PFSK-1 (cell line): ENCODE results near the gene NLRP5.

ENCODE experiments used
- FOXP2 ChIP-seq: optimal IDR thresholded peaks from 2 replicates; pipeline ENCODE3; 2011; ENCODE audit warnings: borderline replicate concordance, control low read depth, inconsistent platforms; ENCODE audit not compliant: insufficient read depth; ENCODE audit errors: extremely low read length, extremely low read depth
- POLR2AphosphoS5 ChIP-seq: IDR thresholded peaks from 2 replicates; pipeline ENCODE4 v1.6.1; 2012; ENCODE audit warnings: low read depth, mild to moderate bottlenecking, control low read depth, low read length, moderate library complexity
- SIN3A ChIP-seq: IDR thresholded peaks from 2 replicates; pipeline ENCODE4 v1.6.1; 2012; ENCODE audit warnings: mild to moderate bottlenecking, low read length, moderate library complexity, borderline replicate concordance; ENCODE audit not compliant: insufficient read depth
- TAF1 ChIP-seq: IDR thresholded peaks from 2 replicates; pipeline ENCODE4 v1.6.1; 2012; ENCODE audit warnings: low read length, control low read depth, borderline replicate concordance; ENCODE audit not compliant: insufficient read depth
- TF ChIP-seq, protein P1 (sequence below), 2 experiments: IDR thresholded peaks; 2 replicates each; pipeline versions ENCODE4 v1.6.1 to v1.8.0; 2011 to 2012; ENCODE audit warnings: low read depth in 2 of 2, low read length in 2 of 2, control low read depth in 1 of 2, inconsistent platforms in 1 of 2, mild to moderate bottlenecking in 1 of 2, moderate library complexity in 1 of 2; ENCODE audit not compliant: insufficient read depth in 1 of 2

DNA sequence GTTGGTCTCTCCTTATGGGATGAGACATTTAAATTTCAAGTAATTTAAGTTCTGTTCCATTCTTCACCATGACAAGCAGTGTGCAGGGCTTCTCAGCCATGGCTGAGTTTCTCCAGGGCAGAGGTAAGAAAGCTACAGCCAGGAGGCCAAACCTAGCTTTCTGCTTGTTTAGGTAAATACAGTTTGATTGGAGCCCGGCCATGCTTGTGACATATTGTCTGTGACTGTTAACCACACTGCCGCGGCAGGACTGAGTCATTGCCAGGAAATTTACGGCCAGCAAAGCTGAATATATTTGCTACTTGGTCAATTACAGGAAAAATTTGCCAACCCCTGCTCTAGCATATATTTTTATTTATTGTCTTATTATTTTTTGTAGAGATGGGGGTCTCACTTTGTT lies 28.2 kb upstream of the NLRP5 start:
- TF ChIP-seq POLR2AphosphoS5 (no peak), TAF1 (no peak), FOXP2 (no peak), SIN3A (no peak)
- TF ChIP-seq, protein P1, sequence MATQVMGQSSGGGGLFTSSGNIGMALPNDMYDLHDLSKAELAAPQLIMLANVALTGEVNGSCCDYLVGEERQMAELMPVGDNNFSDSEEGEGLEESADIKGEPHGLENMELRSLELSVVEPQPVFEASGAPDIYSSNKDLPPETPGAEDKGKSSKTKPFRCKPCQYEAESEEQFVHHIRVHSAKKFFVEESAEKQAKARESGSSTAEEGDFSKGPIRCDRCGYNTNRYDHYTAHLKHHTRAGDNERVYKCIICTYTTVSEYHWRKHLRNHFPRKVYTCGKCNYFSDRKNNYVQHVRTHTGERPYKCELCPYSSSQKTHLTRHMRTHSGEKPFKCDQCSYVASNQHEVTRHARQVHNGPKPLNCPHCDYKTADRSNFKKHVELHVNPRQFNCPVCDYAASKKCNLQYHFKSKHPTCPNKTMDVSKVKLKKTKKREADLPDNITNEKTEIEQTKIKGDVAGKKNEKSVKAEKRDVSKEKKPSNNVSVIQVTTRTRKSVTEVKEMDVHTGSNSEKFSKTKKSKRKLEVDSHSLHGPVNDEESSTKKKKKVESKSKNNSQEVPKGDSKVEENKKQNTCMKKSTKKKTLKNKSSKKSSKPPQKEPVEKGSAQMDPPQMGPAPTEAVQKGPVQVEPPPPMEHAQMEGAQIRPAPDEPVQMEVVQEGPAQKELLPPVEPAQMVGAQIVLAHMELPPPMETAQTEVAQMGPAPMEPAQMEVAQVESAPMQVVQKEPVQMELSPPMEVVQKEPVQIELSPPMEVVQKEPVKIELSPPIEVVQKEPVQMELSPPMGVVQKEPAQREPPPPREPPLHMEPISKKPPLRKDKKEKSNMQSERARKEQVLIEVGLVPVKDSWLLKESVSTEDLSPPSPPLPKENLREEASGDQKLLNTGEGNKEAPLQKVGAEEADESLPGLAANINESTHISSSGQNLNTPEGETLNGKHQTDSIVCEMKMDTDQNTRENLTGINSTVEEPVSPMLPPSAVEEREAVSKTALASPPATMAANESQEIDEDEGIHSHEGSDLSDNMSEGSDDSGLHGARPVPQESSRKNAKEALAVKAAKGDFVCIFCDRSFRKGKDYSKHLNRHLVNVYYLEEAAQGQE (IDR thresholded peaks at IDR 0.05; ENCODE audit: insufficient read depth in 1 of 2, low read depth in 2 of 2, low read length in 2 of 2) = no peak
